Mucosa of descending colon (tissue), 3 donors: ENCODE results near the gene UBE2J2. TPM values are rescaled to one million over a fixed set of nuclear protein-coding genes. Genes with fewer than 3 reads are reported as not detected.

Experiments used
- ATAC-seq: fragments of 200-7000 bp; cut with Tn5 transposase; one replicate; pipeline ENCODE4 v1.9.1; 2020; ENCODE audit warnings: mild to moderate bottlenecking, moderate library complexity
- DNase-seq, 3 donors: peaks; one replicate each; pipeline ENCODE4 v3.0.0-alpha.2; 2020
- H3K36me3 ChIP-seq: fragments of 200-600 bp; one replicate; pipeline ENCODE4 v1.8.0; 2021; ENCODE audit warnings: low read depth, mild to moderate bottlenecking
- H3K4me1 ChIP-seq: fragments of 200-600 bp; one replicate; pipeline ENCODE4 v1.8.0; 2021; ENCODE audit warnings: low read depth, mild to moderate bottlenecking
- H3K4me3 ChIP-seq: fragments of 200-600 bp; one replicate; pipeline ENCODE4 v1.8.0; 2021; ENCODE audit warnings: mild to moderate bottlenecking
- H3K9me3 ChIP-seq: fragments of 200-600 bp; one replicate; pipeline ENCODE4 v1.8.0; 2021; ENCODE audit warnings: mild to moderate bottlenecking
- CTCF ChIP-seq: fragments of 200-600 bp; IDR thresholded peaks from one replicate; pipeline ENCODE4 v1.8.0; 2022; ENCODE audit warnings: antibody characterized with exemption, mild to moderate bottlenecking
- intact Hi-C, 2 donors: fragments of 100-400 bp; cut with DNase I in 1 of 2; cut with micrococcal nuclease in 1 of 2; formaldehyde crosslinking; loops; one replicate each; pipeline versions ENCODE4 v1.11.0 to v1.11.1; 2022; cut with DNase I, micrococcal nuclease
- microRNA-seq: library from miRNA; unstranded; fragments of <30 nt; microRNA quantifications from one replicate; pipeline ENCODE4, GENCODE V29; 2019
- total RNA-seq, 3 donors: library from RNA; stranded (reverse); fragmentation: NEBNext Ultra II Directional in 2 of 3; extraction: Animal tissue kit (Norgen Biotek cat#: 25700) in 2 of 3; gene quantifications; one replicate each; pipeline versions ENCODE4 v1.2.1 to v1.2.4, GENCODE V29; 2021 to 2023
- donor health status: DM: no; HTN: no; CAD: no; lungs with moderate emphysema.
- donor health status: DM: no; HTN: no; CAD: no.
- donor health status: DM: no; HTN: yes; CAD: no.

Gene UBE2J2
- total RNA-seq, 3 donors from 2014 or later = 49.8 to 65.8 (median 61.1) TPM

- no peak overlapping the region for H3K4me3 ChIP-seq
- no peaks in the 10 kb centered on the region for H3K36me3 ChIP-seq
- H3K4me1 ChIP-seq = peaks cover 17% of the 10 kb centered on the region
- DNase-seq = peak in 2 of 3 donors; percentile 23 to 48
- no peak for TF ChIP-seq CTCF
- H3K9me3 ChIP-seq = no peaks in the 10 kb centered on the region
- no peak for ATAC-seq
- intact Hi-C loops = no loop called here
Observed at GRCh38 chr1:1204998-1205768, 68.5 kb downstream of the UBE2J2 start.

GRCh38 chr1:1204425-1204920 is 69.2 kb downstream of the UBE2J2 start:
- H3K9me3 ChIP-seq = no peaks in the 10 kb centered on the region
- no peak for TF ChIP-seq CTCF
- H3K4me3 ChIP-seq = no peak overlapping the region
- H3K36me3 ChIP-seq = no peaks in the 10 kb centered on the region
- intact Hi-C loops = no loop called here
- H3K4me1 ChIP-seq = peaks cover 17% of the 10 kb centered on the region
- DNase-seq = peak in 1 of 3 donors; percentile 23
- no peak for ATAC-seq

Small RNA genes within 50 kb of the gene (microRNA-seq; reads per million reads assigned to microRNA genes)
- 1.2 reads per million for gene MIR6726
- not detected for gene MIR6727

Other genes with a start within 250 kb of the UBE2J2 start
- gene RNF223, start 199.5 kb downstream of the UBE2J2 start, total RNA-seq = 1 to 10 TPM; 1.3 to 7.5 (median 2.1) TPM
- 10 to 100 TPM; 18.4 to 25.3 (median 24.0) TPM for gene C1orf159, start 157.8 kb downstream of the UBE2J2 start, total RNA-seq
- gene TTLL10, start 100.0 kb downstream of the UBE2J2 start, total RNA-seq = 1 to 10 TPM in 2 of 3 donors, under 1 TPM in 1; 0.32 to 4.4 (median 1.8) TPM
- 1 to 10 TPM; 1.6 to 2.2 (median 2.2) TPM for gene TNFRSF18, start 67.3 kb downstream of the UBE2J2 start, total RNA-seq
- 1 to 10 TPM in 1 of 3 donors, under 1 TPM in 2; 0.69 to 1.2 (median 0.80) TPM for gene TNFRSF4, start 59.7 kb downstream of the UBE2J2 start, total RNA-seq
- gene SDF4, start 41.9 kb downstream of the UBE2J2 start, total RNA-seq = 100 to 1,000 TPM; 169 to 257 (median 226) TPM
- 10 to 100 TPM in 1 of 3 donors, 1 to 10 TPM in 2; 7.3 to 12.5 (median 9.0) TPM for gene B3GALT6, start 41.6 kb downstream of the UBE2J2 start, total RNA-seq
- gene C1QTNF12, start 27.1 kb downstream of the UBE2J2 start, total RNA-seq = 10 to 100 TPM; 21.5 to 54.0 (median 36.5) TPM
- gene SCNN1D, start 6.6 kb upstream of the UBE2J2 start, total RNA-seq = 1 to 10 TPM; 3.5 to 5.4 (median 4.5) TPM
- gene ACAP3, start 34.1 kb upstream of the UBE2J2 start, total RNA-seq = 10 to 100 TPM; 42.1 to 76.9 (median 44.8) TPM
- 10 to 100 TPM; 12.4 to 15.9 (median 15.4) TPM for gene PUSL1, start 34.7 kb upstream of the UBE2J2 start, total RNA-seq
- 100 to 1,000 TPM in 1 of 3 donors, 10 to 100 TPM in 2; 89.9 to 127 (median 95.5) TPM for gene INTS11, start 50.8 kb upstream of the UBE2J2 start, total RNA-seq
- gene CPTP, start 50.9 kb upstream of the UBE2J2 start, total RNA-seq = 10 to 100 TPM; 41.2 to 77.9 (median 55.5) TPM
- 1 to 10 TPM in 1 of 3 donors, under 1 TPM in 2; 0.57 to 1.1 (median 0.96) TPM for gene TAS1R3, start 57.4 kb upstream of the UBE2J2 start, total RNA-seq
- 10 to 100 TPM; 51.7 to 95.3 (median 73.1) TPM for gene DVL1, start 75.6 kb upstream of the UBE2J2 start, total RNA-seq
- gene MXRA8, start 84.7 kb upstream of the UBE2J2 start, total RNA-seq = 10 to 100 TPM in 2 of 3 donors, 1 to 10 TPM in 1; 6.8 to 62.1 (median 20.8) TPM
- gene AURKAIP1, start 101.4 kb upstream of the UBE2J2 start, total RNA-seq = 100 to 1,000 TPM; 150 to 180 (median 177) TPM
- gene CCNL2, start 125.5 kb upstream of the UBE2J2 start, total RNA-seq = 100 to 1,000 TPM; 123 to 172 (median 151) TPM
- 100 to 1,000 TPM in 2 of 3 donors, 10 to 100 TPM in 1; 75.7 to 106 (median 105) TPM for gene MRPL20, start 133.4 kb upstream of the UBE2J2 start, total RNA-seq
- 10 to 100 TPM in 1 of 3 donors, 1 to 10 TPM in 1, under 1 TPM in 1; 0.81 to 11.3 (median 1.9) TPM for gene ANKRD65, start 147.4 kb upstream of the UBE2J2 start, total RNA-seq
- 10 to 100 TPM; 38.5 to 89.4 (median 74.3) TPM for gene VWA1, start 161.8 kb upstream of the UBE2J2 start, total RNA-seq
- gene ATAD3C, start 175.8 kb upstream of the UBE2J2 start, total RNA-seq = 1 to 10 TPM in 1 of 3 donors, under 1 TPM in 2; 0.35 to 1.4 (median 0.55) TPM
- gene ATAD3B, start 197.9 kb upstream of the UBE2J2 start, total RNA-seq = 10 to 100 TPM; 22.8 to 30.9 (median 25.4) TPM
- gene ATAD3A, start 238.3 kb upstream of the UBE2J2 start, total RNA-seq = 10 to 100 TPM; 18.8 to 35.1 (median 20.8) TPM